Measurements from ENCODE around the gene ECT2. TPM values are rescaled to one million over a fixed set of nuclear protein-coding genes. Genes with fewer than 3 reads are reported as not detected.
"Not testable (repeated sequence)": the region's sequence is repeated elsewhere in the genome, so short reads cannot be mapped to it uniquely, and the experiment has no call there.

ECT2 gene
- total RNA-seq, 1 donor from 2014 or later: 31.5 TPM

DNA sequence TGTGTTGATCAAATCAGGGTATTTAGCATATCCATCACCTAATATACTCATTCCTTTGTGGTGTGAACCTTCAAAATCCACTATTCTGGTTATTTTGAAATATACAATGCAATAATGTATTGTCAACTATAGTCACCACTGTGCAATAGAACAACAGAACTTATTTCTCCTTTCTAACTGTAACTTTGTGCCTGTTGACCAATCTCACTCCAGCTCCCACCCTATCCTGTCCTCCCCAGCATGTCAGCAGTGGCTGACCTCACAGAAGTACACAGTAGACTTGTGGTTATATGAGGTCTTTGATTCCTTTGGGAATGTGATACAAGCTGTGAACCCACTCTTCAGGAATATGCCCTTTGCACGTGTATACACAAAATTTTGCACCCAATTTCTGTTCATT, 64.2 kb downstream of the ECT2 start:
- no peak for DNase-seq

DNA sequence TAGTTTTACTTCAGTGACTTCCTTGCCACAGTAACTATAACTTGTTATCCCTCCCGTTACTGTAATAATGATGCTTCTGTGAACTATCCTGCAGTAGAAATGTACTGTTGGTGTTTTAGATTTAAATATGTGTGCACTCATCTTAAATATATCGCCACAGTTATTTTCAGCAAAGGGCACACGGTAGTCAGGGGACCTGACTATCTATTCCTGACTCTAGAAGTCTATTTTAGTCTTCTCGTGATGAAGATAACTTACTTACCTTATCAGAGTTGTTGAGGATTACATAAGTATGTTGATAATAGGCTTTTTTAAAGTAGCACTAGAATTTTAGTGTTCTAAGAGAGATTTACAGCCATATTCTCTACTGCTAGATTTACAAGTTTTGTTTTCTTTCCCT, 65.3 kb downstream of the ECT2 start:
- DNase-seq: no peak

DNA sequence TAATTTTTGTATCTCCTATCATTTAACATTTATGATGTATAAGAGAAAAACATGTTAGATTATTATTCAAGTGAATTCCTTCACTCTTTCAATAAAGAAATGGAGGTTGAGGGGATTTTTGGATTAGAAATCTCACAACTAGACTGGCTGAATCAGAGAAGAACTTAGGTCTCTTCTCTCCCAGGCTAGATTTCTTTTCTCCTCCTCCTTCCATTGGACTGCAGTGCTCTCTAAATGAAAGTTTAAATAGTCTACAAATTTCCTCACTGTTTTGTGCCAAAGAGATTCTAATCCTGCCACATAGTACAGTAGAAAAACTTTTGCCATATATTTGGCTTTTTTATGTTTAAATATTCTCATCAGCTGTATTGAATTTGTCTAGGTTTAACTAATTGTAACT, 65.8 kb downstream of the ECT2 start:
- DNase-seq: no peak

DNA sequence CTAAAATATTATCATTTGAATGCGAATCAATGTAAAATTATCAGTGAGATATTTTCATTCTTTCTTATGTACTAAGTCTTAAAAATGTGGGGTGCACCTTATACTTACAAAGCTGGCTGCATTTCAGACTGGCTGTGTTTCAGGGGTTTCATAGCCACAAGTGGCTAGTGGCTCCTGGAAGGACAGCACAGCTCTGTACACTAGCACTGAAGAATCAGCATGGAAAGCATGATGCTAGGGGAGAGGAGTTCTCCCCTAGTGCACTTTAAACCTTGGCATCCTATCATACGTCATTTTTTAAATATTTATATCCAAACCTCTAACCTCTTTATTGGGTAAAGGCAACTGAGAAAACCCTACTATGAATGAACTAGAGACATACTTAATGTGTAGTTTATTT, 66.4 kb downstream of the ECT2 start:
- no peak for DNase-seq

DNA sequence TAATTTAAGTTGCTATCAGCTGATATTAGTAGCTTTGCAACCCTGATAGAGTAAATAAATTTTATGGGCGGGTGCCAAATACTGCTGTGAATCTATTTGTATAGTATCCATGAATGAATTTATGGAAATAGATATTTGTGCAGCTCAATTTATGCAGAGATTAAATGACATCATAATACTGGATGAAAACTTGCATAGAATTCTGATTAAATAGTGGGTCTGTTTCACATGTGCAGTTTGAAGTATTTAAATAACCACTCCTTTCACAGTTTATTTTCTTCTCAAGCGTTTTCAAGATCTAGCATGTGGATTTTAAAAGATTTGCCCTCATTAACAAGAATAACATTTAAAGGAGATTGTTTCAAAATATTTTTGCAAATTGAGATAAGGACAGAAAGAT, 70.0 kb downstream of the ECT2 start:
- DNase-seq: no peak

DNA sequence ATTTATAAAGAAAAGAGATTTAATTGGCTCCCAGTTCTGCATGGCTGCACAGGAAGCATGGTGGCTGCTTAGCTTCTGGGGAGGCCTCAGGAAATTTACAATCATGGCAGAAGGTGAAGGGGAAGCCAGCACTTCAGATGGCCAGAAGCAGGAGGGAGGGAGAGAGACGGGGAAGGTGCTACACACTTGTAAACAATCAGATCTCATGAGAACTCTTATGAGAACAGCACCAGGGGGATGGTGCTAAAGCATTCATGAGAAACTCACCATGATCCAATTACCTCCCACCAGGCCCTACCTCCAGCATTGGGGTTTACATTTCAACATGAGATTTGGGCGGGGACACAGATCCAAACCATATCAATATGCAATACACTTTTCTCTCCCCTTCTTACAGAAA, 73.7 kb downstream of the ECT2 start:
- DNase-seq: no peak

DNA sequence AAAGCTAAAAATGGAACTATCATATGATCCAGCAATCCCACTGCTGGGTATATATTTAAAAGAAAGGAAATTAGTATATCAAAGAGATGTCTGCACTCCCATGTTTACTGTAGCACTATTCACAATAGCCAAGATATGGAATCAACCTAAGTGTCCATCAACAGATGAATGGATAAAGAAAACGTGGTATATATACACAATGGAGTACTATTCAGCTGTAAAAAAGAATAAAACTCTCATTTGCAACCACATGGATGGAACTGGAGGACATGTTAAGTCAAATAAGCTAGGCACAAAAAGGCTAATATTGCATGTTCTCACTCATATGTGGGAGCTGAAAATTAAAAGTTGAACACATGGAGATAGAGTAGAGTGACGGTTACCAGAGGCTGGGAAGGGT, 76.7 kb downstream of the ECT2 start:
- not testable (repeated sequence) for DNase-seq

DNA sequence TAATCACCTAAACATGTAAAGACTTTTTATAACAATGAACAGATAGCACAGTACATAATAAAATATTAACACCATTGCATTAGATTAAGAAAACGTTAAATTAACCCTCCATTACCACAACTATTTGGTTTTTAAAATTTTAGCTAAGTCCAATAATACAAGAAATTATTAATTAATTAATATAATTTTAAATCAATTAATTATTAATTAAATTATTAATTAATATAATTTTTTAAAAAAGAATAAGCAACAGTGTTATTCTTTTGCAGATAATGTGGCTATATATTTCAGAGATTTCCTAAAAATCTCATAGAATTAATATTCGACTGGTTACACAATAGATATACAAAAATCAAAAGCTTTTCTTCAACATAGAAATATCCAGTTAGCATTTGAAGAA, 82.5 kb downstream of the ECT2 start:
- DNase-seq: no peak

DNA sequence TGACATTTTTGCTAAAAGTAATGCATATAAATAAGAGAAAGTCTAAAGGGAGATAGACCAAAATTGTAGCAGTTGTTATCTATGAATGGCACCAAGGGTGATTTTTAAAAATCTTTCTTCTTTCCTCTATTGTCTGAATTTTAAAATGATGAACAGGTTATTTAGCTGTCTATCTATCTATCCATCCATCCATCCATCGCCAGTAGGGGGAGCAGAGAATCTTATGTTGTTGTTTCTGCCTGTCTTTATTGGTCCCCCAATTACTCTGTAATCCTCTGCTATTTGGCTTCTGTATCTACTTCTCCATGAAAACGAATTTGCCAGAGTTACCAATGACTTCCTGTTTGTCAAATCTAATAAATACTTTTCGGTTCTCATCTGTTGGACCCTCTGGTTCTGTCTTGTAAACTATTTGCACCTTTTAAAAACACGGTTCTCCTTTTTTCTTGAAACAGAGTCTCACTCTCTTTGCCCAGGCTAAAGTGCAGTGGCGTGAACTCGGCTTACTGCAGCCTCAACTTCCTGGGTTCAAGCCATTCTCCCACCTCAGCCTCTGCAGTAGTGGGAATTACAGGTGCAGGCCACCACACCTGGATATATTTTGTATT, 86.0 kb downstream of the ECT2 start:
- DNase-seq: peak; percentile 51

DNA sequence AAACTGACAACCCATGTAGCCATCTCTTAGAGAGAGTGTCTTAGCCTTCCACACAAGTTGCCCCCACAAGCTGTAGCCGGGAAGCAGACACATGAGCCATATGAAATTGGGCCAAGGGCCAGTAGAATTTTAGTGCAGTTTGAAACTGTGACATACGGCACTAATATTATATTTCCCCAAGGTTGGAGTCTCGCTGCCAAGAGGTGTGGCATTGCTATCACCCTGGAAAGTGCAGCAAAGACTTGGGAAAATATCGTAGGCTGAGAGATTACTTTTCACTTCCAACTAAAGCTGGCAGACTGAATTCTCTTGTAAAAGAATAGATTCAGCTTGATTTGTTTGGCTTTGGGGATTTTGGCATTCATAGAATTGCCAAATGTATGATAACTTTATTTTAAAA, 89.2 kb downstream of the ECT2 start:
- peak; percentile 6 for DNase-seq

DNA sequence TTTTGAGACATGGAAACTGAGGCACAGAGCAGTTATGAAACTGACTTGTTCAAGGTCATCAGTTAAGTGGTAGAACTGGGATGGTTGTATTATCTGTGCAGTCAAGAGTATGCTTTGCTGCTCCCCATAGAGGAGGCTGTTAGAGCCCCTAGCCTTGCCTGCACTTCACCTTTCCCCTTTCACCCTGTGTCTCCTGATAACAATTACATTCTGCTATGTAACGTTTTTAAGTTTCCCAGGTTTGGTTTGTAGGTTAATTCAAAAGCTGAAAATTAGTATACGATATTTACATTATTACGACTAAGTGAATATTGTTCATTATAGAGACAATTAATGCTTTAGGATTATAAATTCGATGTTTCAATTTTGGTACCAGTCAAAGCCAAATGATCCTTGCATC, 89.9 kb downstream of the ECT2 start:
- DNase-seq: no peak

DNA sequence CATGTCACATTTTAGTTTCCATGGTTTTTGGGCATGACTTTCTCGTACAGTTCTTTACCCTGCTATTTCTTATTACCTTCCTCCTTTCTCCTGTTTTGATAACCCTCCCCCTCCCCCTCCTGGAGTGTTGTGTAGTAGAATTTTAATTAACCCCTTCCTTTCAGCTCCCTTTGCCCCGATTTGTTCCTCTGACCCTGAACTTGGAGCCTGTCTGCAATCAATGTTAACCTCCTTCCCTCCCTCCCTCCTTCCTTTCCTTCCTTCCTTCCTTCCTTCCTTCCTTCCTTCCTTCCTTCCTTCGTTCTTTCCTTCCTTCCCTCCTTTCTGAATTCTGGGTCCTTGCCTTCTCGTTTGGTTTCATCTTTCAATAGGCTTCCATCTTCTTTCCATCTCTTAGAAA, 90.4 kb downstream of the ECT2 start:
- no peak for DNase-seq

DNA sequence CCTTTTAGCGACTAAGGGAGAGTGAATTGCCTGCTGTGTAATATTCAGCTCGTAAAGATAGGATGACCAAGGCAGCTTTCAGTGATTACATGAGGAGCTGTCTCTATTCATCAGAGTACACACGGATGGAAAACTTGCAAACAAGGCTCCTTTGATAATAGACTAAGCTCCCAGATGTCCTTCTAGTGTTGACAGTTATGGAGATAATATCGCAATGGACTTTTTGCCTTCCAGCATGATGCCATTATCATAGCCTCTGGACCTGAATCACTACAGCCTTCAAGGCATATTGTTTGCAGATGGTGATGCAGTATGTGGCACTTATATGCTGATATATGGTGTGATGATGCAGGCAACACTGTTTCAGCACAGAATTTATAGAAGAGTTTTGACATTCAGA, 93.9 kb downstream of the ECT2 start:
- no peak for DNase-seq

DNA sequence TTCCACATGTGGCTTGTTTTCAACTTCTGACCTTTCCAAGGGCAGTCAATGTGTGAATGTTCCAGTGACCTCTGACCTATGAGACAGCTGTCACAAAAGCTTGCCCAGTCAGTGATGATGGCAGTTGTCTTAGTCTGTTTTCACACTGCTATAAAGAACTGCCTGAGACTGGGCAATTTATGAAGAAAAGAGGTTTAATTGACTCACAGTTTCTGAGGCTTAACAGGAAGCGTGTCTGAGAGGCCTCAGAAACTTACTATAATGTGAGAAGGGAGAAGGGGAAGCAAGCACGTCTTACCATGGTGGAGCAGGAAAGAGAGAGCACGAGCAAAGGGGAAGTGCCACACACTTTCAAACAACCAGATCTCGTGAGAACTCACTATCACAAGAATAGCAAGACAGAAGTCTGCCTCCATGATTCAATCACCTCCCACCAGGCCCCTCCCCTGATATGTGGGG, 95.6 kb downstream of the ECT2 start:
- DNase-seq: no peak

DNA sequence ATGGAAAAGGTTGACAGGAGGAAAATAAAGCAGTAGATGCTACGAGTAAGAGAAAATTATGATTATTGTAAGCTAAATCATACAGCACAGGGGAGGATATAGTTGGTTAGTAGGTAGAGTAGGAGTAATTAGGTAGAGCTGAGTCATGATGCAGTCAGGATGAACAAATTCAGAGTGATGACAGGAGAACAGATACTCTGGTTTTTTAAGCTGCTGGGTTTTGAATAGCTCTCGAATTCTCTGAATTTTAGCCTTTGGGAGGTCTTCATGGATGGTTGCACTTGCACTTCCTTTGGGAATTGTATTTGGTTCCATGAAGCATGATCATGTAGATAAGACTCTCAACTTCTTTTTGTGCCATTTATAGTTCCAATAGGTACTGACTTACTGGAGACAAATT, 96.2 kb downstream of the ECT2 start:
- no peak for DNase-seq

DNA sequence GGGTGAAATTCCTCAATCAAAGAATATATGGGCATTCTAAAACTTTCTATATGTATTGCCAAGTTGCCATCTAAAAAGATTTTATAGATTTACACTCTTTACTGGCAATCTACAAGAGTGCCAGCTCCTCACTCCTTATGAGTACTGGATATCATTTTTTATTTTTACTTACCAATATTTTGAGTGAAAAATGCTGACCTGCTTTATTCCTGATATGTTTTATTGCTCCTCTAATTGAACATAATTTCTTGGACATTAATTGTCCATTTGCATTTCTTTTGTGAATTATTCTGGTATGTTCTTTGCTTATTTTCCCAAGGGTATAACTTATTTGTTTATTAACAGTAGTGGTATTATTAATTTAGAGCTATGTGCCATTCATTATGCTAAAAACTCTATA, 96.8 kb downstream of the ECT2 start:
- no peak for DNase-seq

DNA sequence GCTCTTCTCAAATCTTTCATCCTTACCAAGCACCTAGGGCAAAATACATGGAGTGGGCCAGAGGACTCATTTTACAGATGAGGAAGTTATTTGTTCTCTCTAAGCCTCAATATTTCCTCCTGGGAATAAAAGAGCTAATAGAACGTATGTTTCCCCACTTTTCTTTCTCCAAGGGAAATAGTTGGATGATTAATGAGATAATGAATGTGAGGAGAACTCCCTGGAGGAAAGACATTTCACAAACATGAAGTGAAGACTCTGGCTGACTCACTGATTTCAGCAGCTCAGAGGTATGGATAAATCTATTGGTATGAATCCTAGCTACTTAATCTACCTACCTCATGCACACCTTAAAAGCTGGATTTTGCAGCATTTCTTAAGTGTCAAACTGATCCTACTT, 98.4 kb downstream of the ECT2 start:
- DNase-seq: no peak

DNA sequence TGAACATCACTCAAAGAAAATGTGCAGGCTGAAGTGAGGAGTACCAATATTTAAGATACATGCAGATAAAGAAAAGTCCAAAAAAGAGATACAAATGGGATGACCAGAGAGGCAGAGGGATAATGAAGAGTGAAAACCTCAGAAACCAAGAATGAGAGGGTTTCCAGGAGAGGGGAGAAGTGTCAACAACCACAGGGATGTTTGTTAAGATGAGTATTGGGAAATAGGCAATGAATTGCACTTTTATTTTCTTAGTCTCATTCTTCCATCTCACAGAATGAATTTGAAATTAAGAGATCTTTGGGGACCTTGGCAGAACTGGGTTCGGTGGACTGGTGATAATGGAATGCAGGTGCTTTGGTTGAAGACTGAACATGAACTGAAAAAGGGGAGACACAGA, 102.5 kb downstream of the ECT2 start:
- DNase-seq: no peak

DNA sequence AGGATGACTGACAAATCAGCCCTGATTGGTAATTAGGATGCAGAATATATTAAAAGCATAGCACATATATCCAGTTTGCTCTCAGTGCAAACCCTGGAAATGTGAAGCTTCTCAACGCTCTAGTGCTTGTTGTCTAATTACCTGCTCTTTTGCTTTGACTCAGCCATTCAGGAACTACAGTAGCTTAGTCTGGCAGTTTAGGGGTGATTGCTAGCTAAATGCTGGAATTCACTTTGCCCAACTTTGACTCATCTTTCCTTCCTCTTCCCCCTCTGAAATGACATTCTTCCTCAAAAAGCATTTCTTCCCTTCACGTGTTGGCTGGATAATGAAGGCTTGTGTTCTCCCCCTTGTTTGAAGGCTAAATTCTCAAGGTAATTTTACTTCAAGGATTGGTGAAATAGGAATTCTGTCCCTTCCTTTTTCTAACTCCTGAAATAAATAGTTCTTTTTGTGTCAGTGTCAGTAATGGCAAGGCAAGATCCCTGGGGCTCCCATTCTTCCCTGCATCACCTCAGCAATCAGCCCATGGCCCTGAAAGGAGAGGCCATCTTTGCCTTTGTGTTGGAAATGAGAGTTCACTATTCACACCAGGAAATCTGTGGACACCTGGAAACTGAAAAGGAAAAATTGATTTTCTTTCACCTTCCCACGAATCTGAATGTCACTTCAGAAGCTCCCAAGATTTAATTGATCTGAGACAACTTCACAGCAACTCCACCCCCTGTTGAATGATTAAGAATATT, 103.6 kb downstream of the ECT2 start:
- no peak for DNase-seq

DNA sequence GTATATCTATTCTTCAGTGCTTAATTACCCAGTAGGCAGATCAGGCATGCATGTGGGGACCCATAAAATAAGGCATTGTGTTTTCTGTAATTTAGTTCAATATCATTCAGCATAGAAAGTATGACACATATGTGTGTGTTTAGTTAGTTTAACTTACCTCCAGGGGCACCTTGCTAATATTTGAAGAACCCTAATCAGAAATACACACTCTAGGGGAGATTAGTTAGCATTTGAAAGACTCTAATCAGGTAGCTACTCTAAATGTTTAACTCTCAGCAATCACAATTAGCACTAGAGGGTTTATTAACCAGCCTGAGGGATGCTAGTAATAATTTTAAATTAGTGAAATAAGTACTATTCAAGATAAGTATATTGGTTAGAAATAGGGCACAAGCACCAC, 104.5 kb downstream of the ECT2 start:
- no peak for DNase-seq

DNA sequence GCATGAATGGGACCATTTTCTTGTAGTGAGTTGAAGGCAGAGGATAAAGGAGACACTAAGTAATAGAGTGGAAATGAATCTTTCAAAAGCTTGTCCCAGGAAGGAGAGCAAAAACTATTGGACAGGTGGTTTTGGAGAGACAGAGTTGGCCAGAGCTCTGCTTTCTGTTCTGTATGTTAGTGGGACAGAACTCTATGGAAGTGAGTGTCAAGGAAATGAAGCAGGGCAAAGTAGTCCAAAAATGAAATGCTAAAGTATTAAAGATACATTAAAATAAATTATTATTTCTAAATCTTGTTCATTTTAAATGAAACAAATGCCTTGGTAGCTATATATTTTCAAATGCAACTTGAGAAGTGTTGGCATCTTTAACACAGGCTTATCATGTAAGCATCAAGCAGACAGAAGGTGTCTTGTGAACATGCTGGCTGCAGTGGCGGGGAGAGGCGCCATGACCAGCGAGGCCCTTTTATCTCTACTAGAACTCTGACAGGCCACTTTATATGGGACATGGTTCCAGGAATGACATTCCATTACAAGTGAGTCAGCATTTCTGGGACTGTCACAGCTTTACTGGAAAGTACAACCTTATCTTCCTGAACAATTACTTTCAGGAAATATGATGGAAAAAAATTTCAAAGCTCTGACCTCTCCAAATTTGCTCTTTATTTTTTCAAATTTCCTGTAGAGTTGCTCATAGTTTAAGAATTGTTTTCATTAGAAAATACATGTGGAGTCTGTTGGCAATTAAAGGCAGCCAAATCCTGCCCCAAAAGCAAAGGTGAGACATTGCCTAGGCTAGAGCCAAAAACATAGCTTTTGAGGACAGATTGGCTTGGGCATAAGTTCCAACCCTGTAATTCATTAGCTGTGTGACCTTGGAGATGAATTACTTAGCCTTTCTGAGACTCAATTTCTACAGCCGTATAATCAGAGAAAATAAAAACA, 106.5 kb downstream of the ECT2 start:
- DNase-seq: no peak

DNA sequence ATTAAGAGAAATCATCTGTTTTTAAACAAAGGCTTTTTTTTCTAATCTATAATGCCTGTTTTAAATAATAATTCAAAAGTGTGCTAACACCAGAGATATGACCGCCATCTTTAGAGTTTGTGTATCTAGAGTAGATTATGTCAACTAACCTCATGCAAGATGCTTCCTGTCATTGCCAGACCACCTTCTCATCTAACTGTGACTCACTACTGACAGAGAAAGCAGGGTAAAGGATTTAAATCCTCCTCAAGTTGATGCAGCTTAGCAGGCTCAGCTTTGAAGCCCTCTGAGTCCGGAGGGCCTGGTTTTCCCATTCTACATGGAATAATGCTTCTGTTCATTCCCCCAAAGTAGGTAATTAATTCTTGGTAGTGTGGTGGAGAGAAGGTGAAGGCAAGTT, 108.5 kb downstream of the ECT2 start:
- no peak for DNase-seq

DNA sequence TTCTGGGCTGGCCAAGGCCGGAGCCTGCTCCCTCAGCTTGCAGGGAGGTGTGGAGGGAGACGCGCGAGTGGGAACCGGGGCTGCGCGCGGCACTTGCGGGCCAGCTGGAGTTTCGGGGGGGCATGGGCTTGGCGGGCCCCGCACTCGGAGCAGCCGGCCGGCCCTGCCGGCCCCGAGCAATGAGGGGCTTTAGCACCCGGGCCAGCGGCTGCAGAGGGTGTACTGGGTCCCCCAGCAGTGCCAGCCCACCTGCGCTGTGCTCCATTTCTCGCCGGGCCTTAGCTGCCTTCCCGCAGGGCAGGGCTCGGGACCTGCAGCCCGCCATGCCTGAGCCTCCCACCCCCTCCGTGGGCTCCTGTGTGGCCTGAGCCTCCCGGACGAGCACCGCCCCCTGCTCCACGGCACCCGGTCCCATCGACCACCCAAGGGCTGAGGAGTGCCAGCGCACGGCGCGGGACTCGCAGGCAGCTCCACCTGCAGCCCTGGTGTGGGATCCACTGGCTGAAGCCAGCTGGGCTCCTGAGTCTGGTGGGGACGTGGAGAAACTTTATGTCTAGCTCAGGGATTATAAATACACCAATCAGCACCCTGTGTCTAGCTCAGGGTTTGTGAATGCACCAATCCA, 116.3 kb downstream of the ECT2 start:
- not testable (repeated sequence) for DNase-seq
